ENCODE results near the gene TGFBR3.
"Not testable (repeated sequence)": the region's sequence is repeated elsewhere in the genome, so short reads cannot be mapped to it uniquely, and the experiment has no call there.

Gene TGFBR3

DNA sequence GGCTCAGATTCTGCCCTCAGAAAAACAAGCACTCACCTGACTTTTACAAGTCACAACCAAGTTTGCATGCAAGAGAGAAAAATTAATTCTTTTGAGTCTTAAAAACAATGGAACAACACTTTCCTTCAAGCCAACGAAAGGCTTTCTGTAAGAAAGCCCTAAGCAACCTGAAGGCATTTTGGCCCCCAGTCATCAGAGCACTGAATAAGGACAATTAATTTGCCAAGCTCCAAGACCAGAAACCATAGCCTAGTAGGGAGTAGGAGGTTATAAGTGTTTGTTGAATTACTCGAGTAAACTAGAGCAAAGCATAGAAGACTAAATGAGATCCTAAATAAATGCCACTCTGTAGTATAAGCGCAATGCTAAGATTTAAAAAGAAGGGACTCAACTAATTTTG lies 4.7 kb downstream of the TGFBR3 start:
- DNase-seq, result no peak

DNA sequence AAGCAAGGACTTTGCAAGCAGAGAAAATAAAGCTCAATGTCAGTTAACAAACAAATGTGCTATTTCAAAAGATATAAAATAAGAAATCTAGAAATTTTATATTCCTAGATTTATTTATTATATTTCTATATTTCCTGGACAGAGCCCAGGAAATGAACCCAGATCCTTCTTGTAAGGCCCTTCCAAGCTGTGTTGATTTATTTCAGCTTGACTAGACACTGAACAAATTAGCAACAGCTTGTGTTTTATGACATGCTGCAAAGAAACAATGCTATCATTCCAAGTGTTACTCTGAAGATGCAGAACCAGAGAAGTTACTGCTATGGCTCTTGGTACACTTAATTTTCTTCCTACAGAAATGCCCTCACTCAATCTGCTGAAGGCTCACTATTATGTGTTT lies 6.2 kb downstream of the TGFBR3 start:
- no peak for DNase-seq

DNA sequence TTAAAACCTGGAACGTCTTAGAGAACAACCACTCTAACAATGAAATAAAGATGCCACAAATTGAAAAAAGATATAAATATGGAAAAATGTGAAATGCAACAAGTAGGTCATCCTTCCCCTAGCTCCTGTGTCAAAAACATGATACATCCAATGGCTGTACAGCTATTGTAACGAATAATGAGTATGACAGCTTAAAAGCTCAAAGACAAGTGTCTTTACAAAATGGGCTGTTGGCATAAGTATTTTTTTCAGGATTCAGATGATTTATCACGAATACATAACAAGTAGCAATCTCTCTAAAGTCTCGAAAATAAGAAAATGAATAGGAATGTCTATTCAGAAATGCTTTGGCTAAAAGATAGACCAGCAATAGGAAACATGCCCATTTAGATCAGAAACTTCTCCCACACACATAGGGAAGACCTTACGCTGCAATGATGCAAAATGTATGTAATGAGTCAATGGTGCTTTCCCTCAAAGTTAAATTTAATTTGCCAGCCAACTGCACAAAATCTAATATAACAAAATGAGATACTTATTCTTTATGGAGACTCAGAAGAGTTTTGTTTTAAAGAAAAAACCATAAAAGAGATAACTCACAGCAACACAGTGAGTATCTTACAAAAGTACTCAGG lies 8.3 kb downstream of the TGFBR3 start:
- DNase-seq, result peak; percentile 8

DNA sequence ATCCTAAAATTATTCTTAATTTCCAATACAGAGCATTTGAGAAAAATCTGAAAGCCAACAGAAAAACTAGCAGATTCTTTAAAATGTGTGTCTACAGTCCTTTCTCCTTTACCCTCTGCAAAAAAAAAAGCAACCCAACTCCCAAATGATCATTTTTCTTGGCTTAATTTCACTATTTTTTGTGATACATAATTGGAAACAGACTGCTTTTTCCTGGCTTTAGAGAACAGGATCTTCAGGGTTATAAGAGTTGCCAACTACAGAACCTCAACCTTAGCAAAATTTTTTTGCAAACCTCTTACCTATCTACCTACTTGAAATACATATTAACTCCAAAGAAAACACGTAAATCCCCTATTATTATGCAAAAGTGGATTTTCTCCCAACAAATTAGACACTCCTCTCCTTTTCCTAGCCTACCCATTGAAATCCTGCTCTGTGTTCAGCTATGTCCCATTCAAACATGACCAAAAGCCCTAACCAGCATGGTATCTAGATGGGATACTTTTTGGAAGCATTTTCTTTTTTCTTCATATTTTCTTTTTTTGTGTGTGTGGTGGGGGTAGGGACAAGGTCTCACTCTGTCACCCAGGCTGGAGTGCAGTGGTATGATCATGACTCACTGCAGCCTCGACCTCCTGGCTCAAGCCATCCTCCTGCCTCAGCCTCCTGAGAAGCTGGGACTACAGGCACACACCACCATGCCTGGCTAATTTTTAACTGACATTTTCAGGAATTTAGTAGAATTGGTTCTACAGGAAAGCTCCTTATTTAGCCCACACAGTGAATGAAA lies 9.0 kb downstream of the TGFBR3 start:
- DNase-seq, result no peak

DNA sequence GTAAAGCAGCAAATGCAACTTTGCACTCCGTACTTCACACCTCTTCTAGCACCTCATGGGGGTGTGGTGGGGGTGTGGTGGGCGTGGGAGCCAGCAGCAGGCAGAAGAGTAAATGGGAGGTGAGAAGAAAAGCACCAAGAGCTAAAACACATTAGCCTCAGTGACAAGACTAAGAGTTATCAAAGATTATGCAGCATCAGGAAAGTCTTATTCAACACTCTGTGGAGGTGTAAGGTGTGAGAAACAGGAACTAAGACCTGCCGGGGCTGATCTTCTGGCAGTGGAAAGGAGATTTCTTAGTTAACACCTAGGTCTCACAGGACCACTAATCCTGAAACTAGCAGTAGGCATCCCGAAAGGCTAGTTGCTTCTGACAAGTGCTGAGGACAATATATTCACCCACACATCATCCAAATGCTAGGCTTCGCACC lies 9.9 kb downstream of the TGFBR3 start:
- DNase-seq, result no peak

DNA sequence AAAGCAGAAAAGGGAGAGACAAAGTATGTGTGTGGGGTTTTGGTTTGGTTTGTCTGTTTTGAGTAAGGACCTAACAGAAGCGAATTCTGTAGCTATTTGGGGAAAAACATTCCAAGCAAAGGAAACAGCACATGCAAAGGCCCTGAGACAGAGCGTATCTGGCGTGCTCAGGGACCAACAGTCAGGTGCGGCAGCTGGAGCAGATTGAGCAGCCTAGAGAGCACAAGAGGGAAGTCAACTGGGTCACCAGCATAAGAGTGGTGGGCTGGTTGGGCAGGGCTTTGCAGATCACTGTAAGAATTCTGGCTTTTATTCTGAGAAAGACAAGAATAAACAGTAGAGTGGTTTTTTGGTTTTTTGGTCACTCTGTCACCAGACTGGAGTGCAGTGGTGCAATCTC lies 11.8 kb downstream of the TGFBR3 start:
- no peak for DNase-seq

DNA sequence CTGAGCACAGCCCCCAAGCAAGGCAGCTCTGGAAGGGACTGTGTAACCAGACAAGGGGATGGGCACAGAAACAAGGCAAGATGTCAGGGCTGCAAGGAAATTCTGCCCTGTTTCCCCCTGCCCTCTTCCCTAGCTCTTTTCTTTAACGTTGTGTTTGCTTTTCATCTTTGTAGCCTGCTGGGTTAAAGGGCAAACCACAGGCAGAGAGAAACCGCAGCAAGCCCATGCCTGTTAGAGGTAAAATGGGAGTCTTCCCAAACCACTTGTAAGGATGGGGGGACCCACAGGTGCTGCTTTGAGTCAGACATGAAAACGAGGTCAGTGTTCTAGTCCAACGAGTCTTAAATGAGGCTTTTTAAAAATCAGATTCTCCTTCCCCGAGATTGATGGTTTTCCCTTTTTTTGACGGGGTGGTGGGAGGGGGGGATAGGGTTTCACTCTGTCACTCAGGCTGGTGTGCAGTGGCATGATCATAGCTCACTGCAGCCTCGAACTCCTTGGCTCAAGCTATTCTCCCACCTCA lies 13.3 kb downstream of the TGFBR3 start:
- no peak for DNase-seq

DNA sequence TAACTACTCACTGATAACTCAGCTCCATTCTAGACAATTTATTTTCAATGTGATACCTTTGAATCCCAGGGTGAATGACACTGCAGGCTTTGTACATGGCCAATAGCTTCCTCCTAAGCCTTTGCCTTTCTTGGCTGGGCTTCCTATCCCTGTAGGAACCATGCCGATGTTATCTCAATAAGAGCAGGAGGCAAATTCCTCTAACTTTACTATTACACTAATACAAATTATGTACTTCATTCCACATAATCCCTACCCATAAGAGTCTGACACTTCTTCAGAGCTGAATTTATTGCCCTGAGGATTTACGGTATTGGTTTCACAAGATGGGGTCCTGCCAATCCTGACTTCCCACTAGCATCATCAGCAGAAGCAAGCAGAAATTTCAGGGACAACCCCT lies 14.0 kb downstream of the TGFBR3 start:
- no peak for DNase-seq

DNA sequence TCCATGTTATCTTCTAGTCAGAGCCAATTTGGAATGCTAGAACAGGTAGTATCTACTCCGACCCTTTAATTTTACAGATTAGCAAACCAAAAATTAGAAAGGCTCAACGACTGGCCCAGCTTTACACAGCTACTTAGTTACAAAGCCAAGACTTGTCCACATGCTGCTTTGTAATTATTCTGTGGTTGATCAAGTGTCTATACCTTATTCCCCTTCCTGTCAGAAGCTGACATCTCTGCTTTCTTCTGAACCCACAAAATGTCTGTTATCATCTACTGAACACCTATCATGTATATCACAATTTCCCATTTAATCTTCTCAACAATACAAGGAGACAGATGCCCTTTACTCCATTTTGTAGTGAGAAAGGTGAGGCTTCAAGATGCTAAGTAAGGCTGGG lies 15.6 kb downstream of the TGFBR3 start:
- DNase-seq, result no peak

DNA sequence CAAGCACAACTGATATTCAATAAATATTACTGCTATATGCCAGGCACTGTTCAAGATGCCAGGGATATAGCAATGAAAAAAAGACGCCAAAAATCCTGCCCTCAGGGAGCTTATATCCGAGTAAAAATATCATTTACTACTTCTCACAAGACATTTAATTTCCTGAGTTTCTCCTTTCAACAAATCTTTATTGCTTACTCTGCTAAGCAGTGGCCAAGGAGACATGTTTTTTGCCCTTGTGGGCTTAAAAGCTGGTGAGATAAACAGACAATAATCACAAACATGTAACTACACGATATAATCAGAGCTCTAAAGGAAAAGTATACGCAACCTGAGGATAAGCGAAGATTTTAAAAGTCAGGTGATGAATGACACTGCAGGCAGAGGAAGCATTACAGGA lies 19.5 kb downstream of the TGFBR3 start:
- DNase-seq, result no peak

DNA sequence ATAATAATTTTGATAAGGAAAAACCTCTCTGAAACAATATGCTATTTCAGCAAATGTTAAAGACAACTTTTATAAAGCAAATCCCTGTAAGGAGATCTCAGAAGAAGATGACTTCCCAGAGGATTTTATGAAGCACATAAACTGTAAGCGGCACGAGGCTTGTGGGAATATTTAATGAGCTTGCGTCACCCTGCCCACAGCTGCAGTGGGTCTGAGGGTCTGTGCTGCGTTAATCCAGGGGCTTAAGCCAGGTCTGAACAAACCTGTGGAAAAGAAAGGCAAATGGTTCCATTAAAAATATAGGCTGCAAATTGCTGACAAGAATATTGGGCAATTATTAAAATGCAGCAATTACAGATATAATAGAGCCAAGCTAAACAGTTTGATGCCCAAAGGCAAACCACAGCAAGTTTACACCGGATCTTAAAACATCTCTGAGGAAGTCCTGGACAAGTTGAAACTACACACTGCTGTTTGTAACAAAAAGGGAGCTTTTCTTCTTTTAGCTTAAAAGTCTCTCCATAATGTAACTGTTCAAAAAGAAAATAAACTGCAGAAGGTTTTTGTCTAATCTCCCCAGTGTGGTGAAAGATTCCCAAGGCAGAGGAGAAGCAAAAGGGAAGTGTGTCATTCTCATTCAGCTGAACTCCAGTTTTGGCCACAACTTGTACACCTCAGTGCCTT lies 21.8 kb downstream of the TGFBR3 start:
- DNase-seq, result no peak

DNA sequence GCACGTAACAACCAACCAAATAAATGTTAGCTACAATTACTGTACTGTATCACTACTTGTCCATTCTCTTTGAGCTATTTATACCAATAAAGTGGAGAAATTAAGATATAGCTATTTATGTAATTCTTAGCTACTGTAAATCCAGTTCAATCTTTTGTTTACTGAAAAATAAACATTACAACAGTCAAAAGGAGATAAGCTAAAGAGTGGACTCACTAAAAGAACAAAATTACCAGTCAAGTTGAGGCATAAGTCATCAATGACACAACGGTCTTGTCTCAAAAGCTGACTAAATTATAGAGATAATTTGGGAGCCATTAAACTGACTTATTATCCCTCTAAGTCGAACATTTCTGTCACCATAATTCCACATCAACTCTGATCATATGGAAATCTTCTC lies 22.5 kb downstream of the TGFBR3 start:
- DNase-seq, result no peak

DNA sequence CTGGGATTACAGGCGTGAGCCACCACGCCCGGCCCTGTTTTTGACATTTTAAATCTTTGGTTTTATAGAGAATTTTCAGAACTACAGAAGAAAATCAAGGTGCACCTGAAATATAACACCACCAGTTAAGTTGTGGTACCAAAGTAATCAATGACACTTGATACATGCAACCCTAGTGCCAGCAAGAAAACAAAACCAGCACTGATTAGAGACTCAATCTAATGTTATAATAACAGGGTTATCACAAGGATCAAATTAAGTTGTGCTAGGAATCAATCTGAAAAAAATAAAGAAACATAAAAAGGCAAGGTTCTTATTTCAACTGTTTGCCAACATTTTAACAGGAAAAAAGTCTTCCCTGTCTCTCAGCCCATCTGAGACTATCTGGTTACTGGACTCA lies 23.8 kb downstream of the TGFBR3 start:
- DNase-seq, result no peak

DNA sequence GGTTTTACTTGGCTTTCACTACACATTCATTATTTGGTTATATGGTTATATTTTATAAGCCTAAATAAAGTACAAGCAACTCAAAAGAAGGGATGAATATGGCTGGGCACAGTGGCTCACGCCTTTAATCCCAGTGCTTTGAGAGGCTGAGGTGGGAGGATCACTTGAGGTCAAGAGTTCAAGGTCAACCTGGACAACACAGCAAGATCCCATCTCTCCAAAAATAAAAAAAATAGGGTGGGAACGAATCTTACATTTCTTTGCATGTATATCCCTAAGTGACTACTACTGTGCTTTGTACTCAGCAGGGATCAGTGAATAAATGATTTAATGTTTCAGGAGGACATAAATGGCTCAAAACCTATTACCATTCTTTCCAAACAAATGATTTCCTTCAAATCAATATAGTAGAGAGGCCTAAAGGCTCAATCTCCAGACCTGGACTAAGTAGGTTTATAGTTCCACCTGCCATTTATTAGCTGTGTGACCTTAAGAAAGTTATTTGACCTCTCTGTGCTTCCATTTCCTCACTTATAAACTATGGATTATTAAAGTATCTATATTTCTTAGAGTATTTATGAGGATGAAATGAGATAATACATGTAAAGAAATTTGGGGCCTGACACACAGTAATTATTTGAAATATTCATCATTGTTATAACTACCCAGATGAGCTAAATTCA lies 28.3 kb downstream of the TGFBR3 start:
- no peak for DNase-seq

DNA sequence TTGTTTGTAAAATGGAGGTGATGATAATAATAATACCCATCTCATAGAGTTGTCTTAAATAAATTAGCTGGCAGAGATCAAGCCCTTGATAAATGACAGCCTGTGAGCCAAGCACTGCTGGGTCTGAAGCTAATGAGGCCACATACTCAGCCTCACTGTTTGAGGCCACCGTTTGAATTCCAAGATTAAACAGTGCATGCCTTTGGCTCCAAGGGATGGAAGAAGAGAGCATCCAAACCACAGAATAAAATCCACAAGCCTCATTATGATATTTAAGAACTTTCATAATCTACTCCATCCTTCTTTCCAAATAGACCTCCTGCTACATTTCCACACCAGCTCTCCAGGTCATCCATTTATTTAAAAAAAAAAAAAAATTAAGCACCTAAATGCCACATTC lies 29.0 kb downstream of the TGFBR3 start:
- no peak for DNase-seq

DNA sequence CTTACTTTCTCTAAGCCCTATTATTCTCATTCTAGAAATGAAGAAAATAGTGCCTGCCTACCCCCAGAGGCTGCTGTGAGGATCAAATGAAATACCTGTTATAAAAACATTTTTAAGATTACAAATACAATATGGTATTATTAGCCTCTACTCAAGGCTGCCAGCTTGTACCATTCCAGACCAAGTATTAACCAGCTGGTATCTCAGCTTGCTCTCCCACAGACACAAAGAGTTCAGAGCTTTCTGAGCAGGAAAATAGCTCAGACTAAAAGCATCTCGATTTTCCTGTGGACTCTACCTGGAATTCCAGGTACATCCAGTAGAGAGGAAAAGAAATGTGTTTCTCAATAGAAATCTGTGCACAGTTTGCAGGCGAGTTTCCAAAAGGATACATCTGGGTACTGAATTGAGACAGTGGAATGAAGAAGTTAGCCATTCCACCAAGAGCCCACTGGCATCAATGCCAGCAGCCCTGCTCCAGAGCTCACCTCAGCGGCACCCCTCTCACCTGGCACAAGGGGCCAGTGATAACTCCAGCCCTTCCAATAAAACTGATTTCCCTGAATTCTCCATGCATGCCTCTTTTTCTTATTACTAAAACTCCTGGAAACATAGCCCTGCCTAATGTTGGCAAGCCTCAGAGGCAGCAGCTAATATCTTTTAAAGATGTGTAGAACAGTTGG lies 31.0 kb downstream of the TGFBR3 start:
- DNase-seq, result no peak

DNA sequence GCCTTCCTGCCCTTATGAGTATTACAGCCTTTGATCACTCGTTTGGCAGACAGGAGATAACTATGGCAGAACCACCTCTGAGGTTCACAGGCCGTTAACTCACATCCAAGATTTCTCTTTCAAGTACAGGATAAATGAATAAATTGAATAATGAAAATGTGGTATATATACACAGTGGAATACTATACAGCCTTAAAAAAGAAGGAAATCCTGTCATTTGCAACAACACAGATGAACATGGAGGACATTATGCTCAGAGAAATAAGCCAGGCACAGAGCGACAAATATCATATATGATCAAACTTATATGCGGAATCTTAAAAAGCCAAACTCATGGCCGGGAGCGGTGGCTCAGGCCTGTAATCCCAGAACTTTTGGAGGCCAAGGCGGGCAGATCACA lies 32.6 kb downstream of the TGFBR3 start:
- no peak for DNase-seq

DNA sequence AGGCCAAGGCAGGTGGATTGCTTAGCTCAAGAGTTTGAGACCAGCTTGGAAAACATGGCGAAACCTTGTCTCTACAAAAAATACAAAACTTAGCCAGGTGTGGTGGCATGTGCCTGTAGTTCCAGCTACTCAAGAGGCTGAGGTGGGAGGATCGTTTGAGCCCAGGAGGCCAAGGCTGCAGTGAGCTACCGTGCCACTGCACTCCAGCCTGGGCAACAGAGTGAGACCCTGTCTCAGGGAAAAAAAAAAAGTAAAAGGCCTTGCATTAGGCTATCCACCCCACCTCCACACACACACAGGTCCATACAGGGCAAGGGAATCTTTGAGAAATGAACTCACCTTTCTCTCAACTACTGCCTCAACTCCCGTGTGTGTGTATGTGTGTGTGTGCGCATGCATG lies 33.9 kb downstream of the TGFBR3 start:
- not testable (repeated sequence) for DNase-seq

DNA sequence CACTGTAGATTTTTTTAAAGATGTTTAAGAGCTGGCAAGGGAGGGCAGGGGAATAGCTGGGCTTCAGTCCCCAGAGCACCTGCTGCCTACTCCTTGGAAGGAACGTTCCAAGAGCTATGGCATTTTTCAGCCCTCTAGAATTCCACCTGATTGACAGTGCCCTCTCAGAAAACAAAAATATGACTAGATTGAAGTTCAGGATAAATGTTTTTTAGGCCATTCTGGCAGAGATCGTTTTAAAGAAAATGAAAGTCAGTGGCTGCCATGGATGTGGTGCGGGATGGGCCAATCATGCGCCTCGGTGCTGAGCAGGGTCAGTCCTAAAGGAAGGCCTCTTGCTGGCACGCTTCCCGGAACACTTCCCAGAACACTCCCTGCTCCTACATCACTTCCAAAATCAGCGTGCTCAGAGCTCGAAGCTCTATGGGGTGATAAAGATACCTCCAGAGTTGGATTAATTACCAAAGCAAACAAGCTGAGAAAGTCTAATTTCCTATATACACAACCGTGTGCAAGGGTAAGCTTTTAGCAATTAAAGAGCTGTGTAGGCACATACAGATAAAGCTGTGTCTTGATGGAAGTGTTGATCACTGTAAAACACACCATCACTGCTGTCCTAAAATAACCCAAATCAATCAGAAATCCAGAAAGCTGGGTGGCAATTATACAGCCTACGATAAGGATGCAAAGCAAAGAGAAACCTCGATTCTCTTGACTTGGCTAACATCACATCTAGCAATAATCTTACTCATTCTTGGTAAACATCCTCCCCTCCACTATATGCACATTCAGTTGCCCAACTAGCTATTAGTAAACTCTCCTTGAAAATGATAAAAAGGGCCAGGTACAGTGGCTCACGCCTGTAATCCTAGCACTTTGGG lies 34.6 kb downstream of the TGFBR3 start:
- DNase-seq, result no peak

DNA sequence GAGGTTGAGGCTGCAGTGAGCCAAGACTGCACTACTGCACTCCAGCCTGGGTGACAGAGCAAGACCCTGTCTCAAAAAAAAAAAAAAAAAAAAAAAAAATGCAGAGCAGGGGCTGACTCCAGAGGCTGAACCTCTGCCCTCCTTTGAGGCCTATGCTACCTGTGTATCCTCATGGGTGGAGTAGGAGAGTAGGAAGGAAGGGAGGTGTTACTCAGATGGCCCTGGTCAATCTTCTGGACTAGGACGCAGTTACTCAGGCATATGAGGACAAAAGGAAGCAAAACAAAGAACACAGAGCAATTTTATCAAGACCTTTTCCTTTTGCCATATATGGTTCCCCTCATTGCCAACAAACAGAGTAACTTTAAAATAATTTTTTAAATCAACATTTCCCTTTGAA lies 35.2 kb downstream of the TGFBR3 start:
- DNase-seq, result no peak

DNA sequence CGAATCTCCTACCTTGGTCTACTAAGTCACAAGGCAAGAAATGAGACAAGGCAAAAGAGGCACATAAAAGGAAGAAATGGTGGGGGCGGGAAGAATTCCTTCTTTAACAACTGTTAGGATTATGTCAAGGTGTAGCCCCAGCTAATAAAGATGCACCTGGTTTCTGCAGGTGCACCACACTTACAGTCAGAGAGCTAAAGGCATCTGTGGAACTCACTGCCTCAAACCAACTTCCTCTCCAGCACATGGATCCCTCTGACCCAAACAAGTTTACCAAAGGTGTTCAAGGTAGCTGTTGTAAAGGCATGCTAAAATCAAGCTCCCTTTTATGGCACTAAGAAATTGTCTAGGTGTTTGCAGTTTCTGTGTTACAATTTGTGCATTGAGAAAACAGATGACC lies 38.1 kb downstream of the TGFBR3 start:
- DNase-seq, result no peak

DNA sequence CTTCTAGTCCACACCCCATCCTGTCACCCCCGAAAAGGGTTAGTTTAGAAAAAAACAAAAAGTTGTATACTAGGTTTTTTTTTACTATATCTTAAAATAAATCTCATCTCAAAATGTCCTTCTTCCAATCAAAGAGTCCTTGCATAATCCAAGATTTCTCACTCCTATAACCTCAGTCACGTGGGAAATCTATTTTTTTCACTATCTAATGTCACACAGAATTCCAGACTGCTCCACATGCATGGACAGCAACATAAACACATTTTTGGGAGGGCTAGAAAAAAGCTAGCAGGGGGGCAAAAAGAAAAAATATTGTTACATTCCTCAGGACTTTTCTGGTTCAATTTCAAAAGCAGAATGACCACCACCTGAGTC lies 39.3 kb downstream of the TGFBR3 start:
- no peak for DNase-seq

All from inflammatory macrophage treated with lipopolysaccharide for 4 hours (primary cell).